ENCODE measurements around the gene SACM1L.
A peak's percentile ranks its signal among the peaks of the same experiment; 100 is the strongest.
"Not testable (repeated sequence)": the region's sequence is repeated elsewhere in the genome, so short reads cannot be mapped to it uniquely, and the experiment has no call there.

Gene SACM1L

DNA sequence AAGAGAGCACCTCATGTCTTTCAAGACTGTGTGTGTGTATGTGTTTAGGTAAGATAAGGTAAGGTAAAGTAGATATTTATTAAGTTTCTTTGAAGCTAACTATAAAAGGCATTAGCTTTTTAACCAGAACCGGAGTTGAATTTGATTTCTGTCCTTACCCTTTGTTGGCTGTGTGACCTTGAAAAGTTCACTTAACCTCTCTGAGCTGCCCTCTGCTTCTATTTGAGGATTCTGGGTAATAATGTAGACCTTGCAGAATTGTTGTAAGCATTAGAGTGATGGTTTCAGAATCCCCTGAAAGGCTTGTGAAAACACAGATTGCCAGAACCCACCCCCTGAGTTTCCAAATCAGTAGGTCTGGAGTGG is 21.6 kb upstream of the SACM1L start:
- no peak for DNase-seq (ENCODE audit: low read depth)

DNA sequence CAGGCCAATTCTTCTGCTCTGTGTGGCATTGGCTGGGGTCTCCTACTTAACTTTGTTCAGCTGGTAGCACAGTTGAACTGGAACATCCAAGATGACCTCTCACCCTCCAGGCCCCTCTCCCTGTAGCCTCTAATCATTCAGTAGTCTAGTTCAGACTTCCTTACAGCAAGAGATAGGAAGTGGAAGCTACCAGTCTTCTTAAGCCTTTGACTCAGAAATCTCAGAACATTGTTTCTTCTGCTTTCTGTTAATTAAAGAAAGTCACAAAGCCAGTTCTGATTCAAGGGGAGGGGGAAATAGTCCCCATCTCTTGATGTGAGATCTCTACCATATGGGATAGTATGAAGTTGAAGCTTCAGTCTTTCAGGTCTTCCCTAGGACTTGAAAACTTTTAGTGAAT is 18.8 kb upstream of the SACM1L start:
- DNase-seq (ENCODE audit: low read depth) = no peak

DNA sequence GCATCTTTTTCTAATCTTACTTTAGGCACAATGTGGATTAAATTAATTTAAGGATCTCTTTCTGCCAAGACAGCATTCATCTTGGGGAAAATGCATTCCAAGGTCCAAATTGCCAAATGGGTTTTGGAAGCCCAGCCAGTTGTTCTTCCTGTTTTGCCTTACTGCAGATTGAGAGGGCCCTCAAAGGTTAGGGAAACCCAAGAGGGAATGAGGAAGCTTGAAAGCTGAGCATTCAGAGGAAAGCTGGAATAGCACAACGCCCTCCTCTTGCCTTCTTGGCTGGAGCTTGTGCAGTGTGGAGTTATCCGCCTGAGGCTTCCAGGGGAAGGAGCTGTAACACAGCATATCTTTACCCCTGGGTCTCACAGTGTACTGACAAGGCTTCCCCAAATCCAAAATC is 18.2 kb upstream of the SACM1L start:
- DNase-seq (ENCODE audit: low read depth) = peak; percentile 86

DNA sequence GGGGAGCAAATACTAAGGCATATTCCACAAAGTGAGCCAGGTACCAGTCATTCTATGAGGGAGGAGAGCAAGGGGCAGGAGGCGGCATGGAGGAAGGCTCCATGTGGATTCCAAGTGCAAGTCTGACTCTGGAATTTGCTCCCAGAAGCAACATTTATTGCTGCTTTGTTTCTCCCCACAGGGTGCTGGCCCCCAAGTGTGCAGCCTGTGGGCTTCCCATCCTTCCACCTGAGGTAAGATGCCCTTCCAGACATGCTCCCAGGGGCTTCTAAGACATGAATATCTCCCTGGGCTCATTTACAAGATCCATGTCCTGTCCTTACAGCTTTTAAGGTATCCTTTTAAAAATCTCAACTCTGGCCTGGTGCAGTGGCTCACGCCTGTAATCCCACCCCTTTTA is 15.9 kb upstream of the SACM1L start:
- DNase-seq (ENCODE audit: low read depth) = no peak

DNA sequence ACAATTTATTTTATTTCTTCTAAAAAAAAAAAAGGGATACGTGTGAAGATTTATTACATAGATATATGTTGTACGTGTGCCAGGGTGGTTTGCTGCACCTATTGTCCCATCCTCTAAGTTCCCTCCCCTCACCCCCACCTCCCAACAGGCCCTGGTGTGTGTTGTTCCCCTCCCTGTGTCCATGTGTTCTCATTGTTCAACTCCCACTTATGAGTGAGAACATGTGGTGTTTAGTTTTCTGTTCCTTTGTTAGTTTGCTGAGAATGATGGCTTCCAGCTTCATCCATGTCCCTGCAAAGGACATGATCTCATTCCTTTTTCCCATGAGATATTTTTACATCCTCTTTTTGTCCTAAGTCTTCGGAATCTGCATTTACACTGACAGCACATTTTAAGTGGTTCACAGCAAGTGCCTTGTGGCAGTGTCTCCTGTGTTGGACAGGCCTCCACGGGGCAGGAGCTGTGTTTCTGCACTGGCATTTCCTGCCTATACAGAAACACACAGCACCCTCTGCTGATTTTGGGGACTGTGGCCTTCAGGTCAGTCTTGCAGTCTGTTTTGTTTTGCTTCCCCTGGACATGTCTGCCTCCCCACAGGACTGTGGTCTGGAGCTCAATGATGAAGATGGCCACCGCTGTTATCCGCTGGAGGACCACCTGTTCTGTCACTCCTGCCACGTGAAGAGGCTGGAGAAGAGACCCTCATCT is 12.7 kb upstream of the SACM1L start:
- no peak for DNase-seq (ENCODE audit: low read depth)

DNA sequence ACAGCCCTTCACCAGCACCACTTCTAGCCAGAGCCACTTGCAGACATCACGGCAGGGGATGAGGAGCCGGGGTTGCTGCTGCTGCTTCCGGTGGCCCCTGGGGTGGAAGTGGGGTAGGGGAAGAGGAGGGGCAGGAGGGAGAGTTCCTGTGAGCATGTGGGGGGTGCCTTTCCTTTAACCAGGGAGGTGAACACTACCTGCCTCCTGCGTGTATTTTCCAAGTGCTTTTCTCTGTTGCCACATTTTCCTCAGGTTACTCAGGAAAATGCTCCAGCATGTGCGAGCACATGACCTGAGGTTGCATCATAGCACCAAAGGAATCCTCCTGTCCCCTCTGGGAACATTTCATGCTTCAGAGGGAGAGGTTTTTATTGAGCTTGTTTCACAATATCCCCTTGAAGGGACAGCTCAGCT is 12.2 kb upstream of the SACM1L start:
- no peak for DNase-seq (ENCODE audit: low read depth)

DNA sequence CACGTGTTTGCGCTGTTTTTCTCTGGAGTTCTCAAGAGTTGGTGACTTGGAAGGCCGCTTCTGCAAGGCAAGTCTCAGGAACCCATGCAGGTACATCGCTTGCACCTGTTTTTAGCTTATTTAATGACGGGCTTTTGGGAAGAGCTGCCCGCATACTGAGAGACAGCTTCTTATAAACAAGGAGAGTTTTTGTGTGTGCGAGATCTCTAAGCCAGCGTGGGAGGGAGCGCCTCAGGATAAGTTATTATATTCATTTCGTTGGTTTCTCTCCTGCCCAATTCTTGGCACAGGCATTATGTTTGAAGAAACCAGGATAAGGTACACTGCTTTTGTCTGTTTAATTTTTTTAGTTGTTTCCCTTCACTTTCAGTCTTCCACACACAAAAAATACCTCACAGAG is 11.4 kb upstream of the SACM1L start:
- no peak for DNase-seq (ENCODE audit: low read depth)

DNA sequence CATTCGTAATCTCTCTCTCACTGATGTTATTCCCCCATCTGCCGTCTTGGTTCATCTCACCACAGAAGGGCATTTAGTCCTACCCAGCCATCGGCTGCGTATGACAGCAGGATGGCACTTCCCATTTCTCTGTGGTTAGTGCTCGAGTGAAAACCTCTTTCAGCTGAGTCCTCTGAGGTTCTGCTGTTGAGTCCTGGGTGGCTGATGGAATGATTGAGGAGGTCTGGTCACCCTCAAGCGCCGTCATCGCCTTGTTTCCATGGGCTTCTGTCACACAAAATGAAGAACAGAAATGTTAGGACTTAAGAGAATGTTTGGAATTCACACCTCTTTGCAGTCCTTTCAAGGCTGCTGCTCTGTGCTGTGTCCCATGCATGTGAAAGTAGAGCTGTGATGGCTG is 9.4 kb upstream of the SACM1L start:
- DNase-seq (ENCODE audit: low read depth) = no peak

DNA sequence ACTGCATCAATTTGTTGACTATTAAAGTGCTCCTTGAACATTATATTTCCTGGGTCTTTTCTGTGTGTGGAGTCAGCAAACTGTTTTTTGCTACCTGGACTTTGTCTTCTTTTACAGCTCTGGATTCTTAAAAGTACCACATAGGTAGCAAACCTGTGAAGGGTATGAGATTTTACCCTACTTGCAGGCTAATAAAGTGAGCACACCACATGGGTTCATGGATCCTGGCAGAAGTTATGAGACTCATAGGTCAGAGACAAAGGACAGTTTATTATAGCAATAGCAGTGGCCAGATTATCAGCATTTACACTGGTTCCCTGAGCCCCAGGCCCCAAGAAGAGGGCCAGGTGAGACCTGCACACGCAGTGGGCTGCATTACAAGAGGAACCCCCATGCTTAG is 8.0 kb upstream of the SACM1L start:
- no peak for DNase-seq (ENCODE audit: low read depth)

DNA sequence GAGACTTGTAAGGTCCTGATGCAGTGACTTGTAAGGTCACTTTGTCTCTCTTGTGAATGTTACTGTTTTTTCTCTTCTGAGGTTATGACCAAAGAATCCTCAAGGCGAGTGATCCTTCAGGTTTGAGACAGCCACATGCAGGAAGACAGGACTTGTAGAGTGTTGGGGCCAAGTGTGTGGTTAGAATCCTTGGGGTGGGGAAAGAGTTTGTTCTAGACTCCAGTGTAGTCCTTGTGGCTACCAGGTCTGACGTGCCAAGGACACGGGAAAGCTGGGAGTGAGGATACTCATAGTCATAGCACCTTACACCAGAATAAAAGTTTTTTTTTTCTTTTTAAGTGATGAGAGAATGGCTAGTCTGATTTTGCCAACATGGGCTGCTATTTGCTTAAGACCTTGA is 7.3 kb upstream of the SACM1L start:
- DNase-seq (ENCODE audit: low read depth) = no peak

DNA sequence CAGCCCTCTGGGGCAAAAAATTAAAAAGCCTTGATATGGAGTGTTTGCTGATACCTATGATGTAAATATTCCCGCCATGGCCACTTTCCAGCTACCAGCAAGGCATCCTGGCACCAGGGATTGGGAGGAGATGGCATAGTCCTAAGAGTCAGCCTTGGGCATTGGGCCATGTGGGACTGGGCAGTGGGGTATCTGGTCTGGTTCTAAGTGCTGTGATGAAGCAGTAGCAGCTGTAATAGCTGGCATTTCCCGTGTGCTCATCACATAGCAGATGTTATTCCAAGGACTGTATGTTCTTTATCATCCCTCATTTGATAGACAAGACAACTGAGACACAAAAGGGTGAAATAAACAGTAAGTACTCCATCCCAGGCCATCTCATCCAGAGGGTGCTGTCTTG is 6.9 kb upstream of the SACM1L start:
- no peak for DNase-seq (ENCODE audit: low read depth)

DNA sequence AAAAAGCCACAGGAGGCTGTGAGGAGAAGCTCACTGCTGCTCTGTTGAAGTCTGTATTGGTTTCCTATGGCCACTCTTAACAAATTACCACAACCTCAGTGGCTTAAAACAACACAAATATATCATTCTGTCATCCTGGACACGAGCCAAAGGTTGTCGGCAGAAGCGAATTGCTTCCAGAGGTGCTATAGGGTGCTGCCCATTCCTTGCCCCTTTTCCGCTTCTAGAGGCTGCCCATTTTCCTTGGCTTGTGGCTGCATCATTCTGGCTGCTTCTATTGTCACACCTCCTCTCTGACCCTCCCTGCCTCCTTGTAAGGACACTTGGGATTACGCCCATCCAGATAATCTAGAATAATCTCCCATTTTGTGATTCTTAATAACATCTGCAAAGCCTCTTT is 6.4 kb upstream of the SACM1L start:
- DNase-seq (ENCODE audit: low read depth) = no peak

DNA sequence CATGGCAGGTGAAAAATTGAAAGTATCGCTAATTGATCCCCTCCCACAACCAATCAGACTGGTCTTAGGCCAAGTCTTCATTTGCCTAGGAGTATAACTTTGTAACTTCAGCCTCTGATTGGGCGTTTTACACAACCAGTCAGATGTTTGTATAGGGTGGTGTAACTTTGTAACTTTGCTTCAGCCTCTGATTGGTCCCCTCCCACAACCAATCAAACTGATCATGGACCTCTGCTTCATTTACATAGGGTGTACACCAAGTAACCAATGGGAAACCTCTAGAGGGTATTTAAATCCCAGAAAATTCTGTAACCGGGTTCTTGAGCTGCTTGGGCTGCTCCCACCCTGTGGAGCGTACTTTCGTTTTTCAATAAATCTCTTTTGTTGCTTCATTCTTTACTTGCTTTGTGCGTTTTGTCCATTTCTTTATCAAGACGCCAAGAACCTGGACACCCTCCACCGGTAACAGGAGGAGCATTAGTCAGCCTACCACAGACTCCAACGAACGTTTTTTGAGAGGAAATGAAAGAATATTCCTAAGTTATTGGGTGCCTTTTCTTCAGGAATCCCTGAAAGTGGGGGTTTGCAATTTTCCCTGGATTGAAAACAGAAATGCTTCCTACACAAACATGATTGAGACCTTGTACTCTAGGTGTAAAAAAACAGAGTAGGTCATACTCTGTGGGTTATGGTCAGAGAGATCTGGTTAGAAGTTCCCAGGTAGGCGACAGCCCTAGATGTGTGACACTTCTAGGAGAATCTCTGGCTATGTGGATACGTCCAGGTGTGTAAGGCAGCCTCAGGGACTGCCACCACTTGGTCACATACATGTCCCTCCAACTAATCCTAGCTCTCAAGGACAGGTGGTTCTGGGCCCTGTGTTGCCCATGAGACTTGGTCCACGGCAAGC is 5.5 kb upstream of the SACM1L start:
- DNase-seq (ENCODE audit: low read depth) = no peak

DNA sequence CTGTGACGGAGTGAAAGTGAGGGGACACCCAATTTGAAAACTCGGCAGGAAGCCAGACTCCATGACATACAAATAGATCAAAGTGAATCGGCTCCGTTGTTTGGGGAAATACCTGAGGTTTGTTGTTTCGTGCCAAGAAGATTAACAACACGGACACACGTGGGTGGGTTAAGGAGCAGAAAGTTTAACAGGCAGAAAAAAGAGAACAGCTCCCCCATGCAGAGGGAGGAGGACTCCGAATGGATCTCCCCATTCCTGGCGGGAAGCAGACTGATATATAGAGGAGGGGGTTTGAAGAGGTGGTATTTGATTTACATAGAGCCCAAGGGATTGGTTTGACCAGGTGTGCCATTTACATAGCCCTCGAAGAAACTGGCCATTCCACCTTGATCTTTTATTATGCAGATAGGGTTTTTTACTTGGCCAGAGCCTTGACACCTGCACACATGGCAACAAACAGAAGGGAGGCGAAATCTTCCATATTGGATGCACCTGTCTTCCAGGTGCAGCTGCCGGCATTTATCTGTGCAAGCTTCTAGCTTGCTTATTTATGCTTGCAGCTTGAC is 4.8 kb upstream of the SACM1L start:
- DNase-seq (ENCODE audit: low read depth) = no peak

DNA sequence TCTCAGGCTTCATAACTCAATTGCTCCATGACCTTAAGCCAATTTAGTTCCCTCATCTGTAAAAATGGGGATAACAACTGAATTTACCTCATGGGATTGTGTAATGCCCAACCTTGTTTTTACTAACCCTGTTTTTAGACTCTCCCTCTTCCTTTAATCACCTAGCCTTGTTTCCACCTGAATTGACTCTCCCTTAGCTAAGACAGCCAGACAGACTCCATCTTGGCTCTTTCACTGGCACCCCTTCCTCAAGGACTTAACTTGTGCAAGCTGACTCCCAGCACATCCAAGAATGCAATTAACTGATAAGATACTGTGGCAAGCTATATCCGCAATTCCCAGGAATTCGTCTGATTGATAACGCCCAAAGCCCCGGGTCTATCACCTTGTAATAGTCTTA is 3.5 kb upstream of the SACM1L start:
- DNase-seq (ENCODE audit: low read depth) = not testable (repeated sequence)

DNA sequence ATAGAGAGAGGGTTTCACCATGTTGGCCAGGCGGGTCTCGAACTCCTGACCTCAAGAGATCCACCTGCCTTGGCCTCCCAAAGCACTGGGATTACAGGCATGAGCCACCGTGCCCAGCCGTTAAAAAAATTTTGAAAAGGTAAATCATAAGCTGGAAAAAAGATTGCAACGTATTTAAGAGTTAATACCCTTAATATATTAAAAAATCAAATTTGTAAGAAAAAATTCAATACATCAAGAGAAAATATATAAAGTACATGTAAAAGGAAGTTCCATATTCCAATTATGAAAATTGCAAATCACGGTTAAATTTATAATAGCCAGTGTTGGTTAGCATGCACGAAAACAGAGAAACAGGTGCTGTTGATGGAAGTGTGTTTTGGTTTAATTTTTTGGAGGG is 2.3 kb upstream of the SACM1L start:
- no peak for DNase-seq (ENCODE audit: low read depth)

DNA sequence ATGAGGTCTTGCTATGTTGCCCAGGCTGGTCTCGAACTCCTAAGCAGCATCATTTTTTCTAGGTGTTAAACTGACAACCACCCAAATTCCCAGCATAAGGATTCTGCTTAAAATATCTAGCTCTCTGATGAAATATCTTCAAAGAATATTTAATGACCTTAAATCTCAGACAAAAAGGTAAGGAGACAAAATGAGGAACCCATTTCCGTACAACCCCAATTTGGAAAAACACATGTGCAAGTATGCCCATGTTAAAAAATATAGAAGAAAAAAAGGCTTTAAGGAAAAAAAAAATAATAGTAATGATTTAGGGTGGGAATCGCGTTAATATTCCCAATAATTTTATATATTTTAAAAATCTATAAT is 1.4 kb upstream of the SACM1L start:
- DNase-seq (ENCODE audit: low read depth) = no peak

DNA sequence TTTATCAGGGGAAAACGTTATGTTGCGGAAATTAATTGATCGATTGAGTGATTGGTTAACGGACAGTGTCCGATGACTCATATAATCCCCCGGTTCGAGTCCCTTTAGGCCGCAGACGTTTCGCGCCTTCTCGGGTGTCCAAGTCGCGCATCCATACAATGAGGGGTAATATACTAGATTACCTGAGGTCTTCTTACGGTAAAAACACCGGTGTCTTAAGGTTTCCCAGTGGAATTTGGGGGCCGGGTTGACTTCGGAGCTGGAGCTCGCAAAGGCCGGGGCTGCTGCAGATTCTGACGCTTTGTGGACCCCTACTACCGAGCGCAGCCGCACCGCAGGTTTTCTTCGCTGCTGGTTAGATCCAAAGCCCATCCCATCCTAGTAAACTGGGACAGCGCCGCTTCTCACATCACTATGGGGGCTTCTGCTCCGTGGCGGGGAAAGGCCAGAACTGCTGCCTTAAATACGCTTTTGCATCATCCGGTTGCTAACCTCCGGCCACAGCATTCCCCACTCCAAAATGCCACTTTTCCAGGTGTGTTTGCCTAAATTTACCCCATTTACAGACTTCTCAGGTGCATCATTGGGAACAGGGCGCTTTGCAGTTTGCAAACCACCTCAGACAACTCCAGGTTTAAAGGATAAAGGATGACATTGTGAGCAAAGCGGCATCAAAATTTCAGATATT is 858 bp upstream of the SACM1L start:
- DNase-seq (ENCODE audit: low read depth) = no peak

DNA sequence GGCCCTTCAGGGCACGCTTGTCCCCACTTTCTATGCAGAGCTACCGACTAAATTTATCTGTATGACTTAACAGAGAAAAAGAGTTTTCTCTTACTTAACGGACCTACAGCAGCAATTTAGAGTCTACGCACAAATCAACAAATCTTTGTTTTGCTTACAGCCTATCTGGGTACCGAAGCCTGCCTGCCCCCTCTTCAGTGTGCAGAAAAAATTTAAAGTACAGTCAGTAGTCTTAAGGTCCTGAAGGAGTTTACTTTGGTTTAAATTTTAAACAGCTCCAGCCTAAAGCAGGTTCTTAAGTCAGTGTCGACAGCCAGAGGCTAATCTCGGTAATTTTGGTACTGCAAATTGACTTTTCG is 570 bp downstream of the SACM1L start:
- no peak for DNase-seq (ENCODE audit: low read depth)

DNA sequence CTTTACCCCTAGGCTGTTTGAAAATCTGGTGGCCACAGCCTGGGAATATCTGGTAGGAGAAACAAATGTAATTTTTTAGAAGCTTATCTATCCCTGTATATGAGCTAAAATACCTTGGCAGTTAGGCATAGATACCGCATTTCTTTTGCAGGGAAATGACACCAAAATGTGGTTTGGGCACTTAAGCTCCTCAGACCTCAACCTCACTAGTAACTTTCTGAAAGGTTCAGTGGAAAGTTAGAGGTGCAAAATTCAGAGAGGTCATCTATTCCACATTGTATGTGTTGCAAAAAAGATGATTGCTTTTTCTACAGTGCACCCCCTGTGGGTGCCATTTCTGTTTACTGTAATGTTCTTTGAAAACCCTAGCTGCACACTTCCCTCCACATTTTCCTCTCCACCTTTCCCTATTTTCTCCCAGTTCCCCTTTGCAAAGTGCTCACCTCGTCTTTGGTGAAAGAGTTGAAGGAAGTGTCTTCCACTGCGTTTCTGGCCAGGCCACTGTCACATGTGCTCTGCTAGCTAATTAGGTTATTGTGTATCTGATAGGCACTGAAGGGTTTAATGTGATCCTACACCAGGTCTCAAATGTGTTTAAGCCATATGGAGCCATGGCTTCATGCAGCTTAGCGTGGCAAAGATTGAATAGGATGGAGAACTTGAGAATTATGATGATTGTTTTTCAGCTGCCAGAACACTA is 1.3 kb downstream of the SACM1L start:
- DNase-seq (ENCODE audit: low read depth) = no peak

DNA sequence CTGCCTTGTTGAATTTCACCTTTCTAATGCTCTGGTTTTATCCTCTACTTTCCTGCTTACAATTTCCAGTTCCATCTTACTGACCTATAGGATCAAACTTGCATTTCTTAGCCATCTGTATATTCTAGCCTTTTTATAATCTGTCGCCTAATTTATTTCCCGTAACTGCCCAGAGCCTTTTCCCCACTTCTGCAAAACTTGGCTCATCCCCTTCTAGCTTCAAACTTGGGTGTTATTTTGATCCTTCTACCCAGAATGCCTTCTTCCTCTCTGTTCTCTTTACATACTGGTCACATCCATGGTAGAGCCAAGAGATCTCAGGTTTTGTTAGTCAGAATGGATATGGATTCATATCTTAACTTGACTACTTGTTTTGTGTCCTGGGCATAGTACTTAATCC is 2.6 kb downstream of the SACM1L start:
- no peak for DNase-seq (ENCODE audit: low read depth)

DNA sequence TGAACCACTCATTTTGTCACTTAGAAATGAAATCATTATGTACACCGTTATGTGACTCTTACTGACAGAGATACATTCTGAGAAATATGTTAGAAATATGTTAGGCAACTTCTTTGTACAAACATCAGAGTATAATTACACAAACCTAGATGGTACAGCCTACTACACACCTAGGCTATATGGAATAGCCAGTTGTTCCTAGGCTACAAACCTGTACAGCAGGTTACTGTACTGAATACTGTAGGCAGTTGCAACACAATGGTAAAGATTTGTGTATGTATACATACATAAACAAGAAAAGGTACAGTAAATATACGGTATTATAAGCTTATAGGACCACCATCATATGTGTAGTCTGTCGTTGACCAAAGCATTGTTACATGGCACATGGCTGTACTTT is 3.7 kb downstream of the SACM1L start:
- DNase-seq (ENCODE audit: low read depth) = no peak
